NCI-H345 (cell line): Measurements from ENCODE around the gene BICD2.

Source experiments
- DNase-seq: peaks from one replicate; lab custom pipeline; 2025; lab: John Stamatoyannopoulos, UW

Gene BICD2

DNA sequence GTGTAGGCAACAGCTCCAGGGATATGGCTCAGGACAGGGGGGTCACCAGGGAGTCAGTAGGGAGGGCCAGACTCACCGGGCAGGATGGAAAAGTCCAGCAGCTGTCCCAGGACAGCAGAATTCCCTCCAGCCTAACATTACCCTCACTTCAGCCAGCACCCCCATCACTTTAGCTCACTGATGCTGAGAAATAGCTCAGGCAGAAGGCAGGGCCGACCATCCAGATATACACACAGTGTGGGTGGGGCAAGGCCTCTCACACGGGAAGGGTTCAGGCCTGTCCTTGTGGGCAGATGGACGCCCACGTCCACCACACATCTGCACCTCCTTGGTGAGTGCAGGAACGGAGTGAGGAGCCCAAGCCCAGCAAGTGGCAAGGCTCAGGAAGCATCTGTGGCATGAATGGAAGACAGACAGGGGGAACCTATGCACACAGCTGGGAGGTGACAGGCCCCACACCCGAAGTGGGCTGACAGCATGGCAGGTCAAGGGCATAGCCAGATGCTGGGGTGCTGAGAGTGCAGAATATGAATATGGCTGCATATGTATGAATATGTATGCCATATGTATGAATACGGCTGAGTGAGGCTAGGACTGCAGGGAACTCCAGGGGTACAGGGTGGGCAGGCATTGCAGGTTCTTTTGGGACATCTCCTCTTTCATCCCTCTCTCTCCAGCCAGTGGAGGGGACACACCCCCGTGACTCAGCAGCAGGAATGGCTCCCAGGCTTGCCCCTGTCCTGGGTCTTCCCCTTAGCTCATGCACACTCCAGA is 17.0 kb downstream of the BICD2 start:
- DNase-seq: no peak

DNA sequence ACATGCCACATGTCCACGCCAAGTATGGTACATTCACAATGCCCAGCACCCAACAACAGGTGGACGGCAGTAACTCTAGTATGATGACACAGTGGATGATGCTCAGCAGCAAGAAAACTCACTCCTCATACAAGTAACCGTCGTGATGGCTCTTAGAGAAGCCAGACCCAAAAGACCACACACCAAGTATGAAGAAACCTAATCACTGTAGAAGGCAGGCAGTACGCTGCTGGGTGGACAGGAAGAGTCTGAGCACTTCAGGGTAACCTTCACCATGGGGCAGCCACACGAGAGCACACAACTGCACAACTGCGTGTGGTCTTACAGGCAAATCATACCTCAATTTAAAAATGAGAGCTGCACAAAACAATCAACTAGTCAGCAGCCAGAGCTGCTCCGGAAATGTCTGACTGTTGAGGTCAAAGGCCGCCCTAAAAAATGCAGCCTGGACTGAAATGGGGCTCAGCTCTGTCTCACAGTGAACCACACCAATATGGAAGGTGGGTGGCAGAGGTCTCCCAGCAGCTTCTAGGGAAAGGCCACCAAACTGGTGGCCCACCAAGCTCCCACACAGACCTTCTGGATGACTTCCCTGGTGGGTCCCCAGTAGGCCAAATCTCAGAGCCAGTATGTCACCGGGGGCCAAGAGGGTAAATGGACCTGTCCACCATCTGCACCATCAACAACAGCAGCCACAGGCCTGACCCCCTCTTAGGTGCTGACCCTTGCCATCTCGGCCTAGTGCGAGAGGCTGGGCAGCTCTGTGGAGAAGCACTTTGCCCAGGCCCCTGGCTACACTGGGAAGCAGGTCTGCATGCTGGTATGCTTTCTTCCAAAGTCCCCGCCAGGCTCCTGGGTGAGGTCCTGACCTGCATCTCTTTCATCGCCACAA is 17.8 kb downstream of the BICD2 start:
- DNase-seq: no peak

DNA sequence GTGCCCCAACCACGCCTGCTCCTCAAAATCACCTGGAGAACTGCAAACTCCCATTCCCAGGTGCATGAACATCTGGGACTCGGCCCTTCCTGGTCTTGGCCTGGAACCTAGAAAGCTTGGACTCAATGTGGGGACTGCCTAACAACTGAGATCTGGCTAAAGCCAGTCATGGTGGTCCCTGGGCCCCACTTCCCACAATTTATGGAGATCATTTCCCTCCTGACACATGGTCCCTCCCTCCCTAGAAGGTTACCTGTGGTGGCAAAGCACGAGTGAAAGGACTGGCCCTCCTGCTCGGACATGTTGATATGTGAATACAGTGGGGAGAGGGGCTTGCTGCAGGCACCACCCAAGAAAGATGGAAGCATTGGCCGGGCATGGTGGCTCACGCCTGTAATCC is 18.8 kb downstream of the BICD2 start:
- no peak for DNase-seq

DNA sequence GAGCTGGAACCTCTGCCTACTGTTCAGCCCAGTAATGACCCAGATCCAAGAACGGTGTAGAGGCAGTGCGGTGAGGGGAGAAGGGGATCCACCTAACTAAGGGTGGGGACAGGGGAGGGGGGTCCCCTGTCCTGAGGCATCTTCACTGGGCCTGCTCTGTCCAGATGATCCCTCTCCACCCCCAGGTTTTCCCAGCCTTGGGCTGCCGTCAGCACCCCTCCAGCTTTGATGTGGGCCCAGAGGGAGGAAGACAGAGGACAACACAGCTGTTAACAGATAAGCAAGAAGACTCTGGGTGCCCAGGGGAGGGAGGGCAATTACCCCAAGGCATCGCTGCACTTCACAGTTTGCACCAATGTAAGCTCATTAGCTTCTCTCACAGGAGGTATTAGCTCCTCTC is 19.3 kb downstream of the BICD2 start:
- DNase-seq: no peak

DNA sequence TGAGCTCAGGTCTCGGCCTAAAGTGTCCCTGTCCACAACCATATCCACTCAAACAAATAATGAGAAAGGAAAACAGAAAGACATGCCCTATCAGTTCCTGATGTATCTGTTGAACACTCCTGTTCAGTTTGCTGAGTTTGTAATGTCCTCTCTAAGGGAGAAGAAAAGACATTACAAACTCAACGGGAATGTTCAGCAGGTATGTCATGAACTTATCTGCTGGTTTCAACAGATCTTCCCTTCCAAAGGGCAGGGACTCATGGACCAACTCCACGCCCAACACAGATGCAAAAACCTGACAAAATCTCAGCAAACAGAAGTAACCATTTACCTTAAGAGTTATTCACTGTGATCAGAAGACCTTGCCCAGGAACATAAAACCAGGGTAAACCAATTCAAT is 23.7 kb downstream of the BICD2 start:
- DNase-seq: no peak

DNA sequence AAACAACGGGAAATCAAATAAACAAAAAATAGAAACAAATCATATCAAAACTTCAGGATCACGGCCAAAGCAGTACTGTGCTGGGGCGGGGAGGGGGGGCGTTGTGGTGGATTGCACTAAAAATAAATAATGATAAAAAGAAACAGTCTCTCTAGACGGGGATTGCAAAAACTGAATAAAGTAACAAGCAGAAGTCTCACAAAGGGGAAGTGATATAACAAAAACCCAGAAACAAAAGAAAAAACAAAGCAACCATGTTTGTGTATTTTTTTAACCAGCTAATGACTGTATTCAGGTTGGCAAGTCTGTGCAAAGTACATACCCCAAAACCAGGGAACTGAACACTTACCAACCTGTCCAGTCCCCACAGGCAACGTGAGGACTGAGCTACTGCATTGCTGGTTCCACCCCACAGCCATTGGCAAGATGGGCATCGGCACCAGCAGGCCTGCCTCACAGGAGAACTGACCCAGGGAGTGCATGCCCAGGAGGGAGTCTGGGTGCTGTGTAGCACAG is 24.1 kb downstream of the BICD2 start:
- no peak for DNase-seq

DNA sequence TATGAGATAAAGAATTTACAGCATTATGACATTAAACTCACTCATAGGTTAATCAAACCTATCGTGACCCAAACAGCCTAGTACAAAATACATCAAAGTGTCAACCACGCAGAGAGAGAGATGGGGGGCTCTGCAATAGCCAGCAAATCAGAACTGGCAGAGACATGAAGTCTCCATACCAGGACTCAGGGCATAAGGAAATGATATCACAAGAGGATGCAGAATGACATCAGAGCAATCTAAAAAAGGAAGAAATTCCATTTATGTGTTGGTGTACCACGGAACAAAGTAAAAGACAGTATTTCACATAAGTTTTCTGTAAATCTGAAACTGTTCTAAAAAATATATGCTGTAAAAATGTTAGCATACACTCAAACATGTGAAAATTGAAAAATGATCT is 24.6 kb downstream of the BICD2 start:
- DNase-seq: no peak

DNA sequence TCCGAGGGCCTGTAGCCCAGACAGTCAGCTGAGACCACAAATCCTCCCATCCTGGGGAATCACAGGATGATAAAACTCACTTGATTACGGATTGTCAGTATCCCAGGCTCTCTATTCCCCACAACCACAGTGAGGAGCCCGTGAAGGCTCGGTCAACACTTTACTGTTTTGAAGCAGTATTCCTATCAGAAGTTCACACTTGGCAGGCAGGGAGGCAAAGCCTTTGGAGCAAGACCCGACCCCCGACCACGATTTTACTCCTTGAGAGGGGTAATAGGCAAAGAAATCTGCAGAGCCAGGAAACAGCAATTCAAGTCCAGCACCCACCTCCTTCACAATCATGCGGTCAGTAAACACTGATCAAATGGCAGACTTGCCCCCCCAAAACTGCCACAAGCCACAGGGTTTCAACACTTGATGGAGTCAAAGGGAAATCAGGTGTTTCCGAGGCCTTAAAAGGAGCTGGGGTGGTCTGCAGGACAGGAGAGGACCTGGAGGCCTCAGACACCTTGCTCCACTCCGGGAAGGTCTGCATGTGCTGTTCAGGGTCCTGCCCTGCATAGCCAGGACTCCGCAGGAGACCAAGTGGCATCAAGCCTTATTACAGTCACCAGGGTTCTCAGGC is 25.2 kb downstream of the BICD2 start:
- DNase-seq: no peak

DNA sequence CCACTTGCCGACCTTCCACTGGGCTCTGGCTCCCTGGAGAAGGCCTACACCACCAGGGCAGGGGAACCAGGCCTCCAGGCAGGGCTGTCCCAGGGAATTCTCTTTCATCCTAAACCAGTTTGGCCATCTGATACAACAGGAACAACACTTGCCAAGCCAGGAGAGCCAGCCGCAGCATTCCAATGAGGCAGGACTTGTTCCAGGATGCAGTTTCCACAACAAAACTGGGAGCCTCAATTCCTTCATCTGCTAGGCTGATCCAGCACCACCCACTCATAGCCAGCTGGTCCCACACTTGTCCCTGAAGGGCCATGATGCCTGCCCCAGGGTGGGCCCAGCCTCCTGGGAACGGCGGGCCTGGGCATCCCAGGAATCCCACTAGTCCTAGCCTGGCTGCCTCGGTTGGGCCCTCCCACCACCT is 26.0 kb downstream of the BICD2 start:
- DNase-seq: no peak

DNA sequence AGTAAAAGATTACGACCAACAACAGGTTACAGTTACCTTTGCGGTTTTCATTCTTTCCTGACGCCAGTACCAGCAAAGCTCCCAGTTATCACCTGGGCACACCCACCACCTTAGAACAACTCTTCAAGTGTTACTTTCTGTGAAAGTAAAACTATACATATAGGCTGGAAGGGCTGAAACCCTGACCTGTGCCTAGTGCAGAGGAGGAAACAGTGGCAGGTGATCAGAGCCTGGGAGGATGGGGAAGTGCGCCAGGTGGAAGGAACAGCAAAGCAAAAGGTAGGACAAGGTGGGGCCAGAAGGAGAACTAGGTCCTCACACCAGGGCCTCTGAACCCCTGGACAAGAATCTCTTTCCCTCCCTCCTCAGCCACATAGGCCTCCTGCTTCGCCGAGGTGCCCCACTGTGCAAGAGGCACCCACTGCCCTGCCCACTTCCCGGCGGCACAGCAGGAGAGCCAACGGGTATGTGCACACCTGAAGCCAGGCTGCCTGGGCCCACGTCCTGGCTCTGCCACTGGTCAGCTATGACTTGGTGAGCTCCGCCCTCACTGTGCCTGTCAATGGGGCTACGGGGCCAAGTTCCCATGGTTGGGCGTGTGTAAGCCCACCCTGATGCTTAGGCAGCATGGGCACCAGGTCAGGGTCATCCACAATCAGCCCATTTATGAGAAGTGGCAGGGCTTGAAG is 26.9 kb downstream of the BICD2 start:
- DNase-seq: no peak

DNA sequence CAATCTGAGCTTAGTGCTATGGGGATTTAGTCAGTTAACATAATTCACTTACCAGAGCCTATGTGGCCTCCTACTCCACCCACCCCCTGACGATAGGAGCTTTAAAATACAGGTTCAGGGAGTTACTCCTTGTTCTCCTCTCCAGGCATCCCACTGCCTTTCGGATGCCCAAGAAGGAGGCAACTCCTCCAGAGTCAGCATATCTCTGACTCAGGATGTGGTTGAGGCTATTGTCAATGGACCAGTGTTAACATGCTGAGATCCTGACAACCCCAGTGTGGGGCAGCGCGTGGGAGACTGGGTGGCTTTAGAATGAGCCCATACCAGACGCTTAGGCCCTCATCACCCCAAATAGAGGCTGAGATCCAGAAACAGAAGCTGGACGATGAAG is 27.4 kb downstream of the BICD2 start:
- DNase-seq: no peak

DNA sequence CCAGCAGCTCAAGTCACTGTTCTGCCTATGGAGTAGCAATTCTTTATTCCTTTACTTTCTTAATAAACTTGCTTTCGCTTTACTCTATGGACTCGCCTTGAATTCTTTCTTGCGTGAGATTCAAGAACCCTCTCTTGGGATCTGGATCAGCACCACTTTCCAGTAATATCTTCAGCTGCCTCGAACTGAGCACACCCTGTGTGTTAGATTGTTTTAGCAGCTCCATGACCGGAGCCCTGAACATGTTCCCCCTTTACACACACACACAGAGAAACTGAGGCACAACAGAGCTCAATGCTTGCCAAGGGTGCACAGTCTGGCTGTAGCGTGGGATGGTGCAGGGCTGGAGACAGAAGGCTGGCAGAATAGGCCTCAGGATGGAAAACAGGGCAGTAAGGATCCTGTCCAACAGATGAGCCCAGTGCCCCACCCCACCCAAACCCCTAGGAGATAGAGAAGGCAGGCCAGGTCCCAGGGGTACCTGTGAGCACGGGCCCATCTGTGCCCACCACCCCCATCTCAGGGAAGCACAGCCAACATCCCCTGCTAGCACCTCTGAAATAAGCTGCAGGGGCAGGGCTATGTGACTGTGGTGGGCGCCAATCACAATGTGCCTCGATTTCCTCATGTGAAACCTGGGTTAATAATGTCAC is 27.9 kb downstream of the BICD2 start:
- DNase-seq: no peak

DNA sequence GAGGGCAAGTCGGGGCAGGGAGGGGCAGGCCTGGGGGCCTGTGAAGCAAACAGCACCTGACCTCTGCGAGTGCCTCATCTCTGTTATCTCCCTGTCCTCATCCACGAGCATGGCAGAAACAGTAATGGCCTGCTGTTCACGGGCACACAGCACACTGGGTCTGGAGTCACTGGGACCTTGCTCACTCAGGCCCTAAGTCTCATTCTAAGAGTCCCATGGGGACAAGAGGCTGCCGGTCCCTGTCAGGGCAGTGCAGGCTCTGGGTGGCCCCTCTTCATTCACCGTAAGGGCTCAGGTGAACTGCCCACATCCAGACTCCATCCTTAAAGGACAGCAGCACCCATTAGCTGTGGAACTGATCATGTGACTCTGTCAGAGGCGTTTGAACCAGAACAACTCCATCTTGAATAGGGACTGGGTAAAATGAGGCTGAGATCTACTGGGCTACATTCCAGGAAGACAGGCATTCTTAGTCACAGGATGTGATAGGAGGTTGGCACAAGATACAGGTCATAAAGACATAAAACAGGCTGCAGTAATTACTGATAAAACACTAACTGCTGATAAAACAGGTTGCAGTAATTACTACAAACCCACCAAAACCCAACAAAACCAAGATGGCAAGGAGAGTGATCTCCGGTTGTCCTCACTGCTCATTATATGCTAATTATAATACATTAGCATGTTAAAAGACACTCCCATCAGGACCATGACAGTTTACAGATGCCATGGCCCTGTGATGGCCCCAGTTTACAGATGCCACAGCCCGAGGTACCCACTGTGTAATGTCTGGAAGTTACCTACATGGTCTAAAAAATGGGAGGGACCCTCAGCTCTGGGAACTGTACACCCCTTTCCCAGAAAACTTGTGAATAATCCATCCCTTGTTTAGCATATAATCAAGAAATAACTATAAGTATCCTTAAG is 28.7 kb downstream of the BICD2 start:
- no peak for DNase-seq

DNA sequence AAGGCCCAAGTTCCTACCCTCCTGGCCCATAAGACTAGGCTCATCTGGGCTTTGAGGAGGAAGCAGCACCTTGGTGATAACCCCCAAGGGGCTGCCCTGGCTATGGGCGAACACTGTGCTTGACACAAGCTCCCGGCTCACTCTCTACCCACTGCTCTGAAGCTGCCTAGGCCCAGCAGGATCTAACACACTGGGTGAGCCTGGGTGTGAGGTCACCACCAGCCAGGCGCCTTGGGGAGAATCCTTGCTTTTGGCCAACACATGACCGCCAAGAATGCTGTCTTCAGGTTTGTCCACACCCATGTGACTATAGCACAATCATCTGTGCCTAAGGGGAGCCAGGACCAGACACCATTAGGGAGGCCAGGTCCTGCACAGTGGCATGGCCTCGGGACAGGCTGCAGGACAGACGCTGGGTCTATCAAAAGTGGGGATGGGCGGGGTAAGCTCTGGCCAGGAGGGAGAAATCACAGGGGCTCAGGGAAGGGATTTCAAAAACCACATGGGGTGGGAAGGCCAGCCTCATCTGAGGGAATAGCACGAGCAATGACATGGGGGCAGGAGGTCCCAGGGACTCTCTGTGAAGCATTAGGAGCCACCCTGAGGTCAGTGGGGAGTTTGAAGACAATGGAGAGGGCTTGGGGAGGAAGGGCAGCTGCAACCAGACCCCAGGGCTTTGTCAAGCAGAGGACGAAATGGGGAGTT is 29.6 kb downstream of the BICD2 start:
- DNase-seq: no peak

DNA sequence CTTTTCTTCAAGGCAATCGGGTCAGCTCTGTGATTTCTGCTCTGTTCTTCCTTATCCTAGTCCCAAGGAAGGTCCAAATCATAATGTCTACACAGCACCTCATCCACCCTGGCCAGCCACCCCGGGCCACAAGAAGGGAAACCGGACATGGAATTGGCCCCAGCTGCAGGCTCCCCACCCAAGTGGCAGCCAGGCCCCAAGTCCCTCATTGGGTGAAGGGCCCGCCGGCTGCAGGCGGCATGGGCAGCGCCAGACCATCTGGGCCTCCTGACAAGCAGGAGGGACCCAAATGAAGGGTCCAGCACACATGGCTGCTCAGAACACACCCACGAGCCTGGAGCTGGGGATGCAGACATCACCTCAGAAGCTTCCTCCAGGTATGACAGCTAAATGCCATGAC is 33.7 kb downstream of the BICD2 start:
- DNase-seq: no peak

DNA sequence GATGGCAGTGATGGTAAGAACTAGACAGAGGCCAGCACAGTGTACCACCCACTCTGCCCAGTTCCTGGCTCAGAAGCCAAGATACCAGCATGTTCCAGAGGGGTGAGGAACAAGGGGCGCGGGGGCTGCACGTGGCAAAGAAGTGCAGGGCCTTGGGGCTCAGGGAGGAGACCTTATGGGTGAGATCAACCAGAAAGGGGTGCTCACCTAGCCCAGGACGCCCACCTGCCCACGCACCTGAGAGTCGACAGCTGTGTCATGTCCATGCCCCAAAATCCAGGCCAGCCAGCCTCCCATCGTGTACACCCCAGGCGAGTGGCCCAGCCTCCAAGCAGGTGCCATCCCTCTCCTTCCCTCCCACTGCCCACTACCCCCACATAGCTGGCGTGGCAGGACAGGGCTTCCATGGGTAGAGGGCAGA is 34.9 kb downstream of the BICD2 start:
- no peak for DNase-seq

DNA sequence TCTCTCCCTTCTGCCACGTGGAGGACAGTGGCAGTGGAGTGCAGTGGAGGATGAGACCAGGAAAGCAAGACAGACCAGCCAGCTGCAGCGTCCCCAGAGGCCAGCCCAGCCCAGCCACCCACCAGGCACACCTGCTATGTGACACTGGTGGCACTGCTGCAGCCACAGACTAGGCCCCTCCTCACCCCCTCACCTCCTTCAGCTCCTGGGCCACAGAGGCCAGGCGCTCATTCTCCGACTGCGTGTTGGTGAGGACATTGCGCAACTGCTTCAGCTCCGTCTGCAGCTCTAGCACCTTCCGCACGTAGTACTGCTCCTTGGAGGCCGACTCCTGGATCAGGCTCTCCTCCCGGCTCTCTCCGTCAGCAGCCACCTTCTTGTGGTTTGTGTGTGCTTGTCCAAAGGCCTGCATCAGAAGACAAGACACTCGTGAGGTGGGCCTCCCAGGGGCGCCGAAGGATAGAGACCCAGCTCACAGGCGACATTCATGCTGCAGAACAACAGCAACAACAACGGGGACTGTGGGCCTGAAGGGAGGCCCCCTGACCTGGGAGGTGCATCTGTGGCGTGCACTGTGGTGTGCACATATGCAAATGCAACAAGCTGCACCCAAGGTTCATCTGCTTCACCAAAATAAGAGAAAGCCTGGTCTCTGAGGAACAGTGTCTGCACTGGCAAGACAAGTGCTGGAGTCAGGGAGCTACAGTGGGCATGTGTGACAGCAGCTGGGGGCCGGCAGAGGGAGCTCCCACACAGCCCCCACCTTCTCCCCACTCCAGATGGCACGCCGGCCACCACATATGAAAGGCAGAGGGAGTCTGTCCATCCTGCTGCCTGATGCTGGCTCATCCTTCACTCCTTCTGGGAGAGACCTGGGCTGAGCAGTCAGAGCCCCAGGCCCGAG is 35.5 kb downstream of the BICD2 start:
- DNase-seq: no peak
